Adrenal gland (tissue), 5 donors: ENCODE measurements around the gene ZDHHC24.

Experiments
- POLR2A ChIP-seq, 2 donors: fragments of 450-650 bp; IDR thresholded peaks; one replicate each; pipeline ENCODE4 v1.6.1; 2017; ENCODE audit warnings: antibody characterized with exemption in 2 of 2, mild to moderate bottlenecking in 2 of 2, moderate library complexity in 1 of 2
- TF ChIP-seq, protein P1 (sequence below), 6 experiments: fragments of 450-650 bp in 4 of 6; fragments of 200-600 bp in 2 of 6; sonication (generic) in 1 of 6; IDR thresholded peaks; 1 replicate in 5 of 6; 2 replicates in 1 of 6; pipeline versions ENCODE4 v1.5.1 to v1.8.0; 2016 to 2021; ENCODE audit warnings: antibody characterized with exemption in 6 of 6, mild to moderate bottlenecking in 2 of 6, moderate library complexity in 1 of 6
- donor health status: DM: no; HTN: no; CAD: no.

DNA sequence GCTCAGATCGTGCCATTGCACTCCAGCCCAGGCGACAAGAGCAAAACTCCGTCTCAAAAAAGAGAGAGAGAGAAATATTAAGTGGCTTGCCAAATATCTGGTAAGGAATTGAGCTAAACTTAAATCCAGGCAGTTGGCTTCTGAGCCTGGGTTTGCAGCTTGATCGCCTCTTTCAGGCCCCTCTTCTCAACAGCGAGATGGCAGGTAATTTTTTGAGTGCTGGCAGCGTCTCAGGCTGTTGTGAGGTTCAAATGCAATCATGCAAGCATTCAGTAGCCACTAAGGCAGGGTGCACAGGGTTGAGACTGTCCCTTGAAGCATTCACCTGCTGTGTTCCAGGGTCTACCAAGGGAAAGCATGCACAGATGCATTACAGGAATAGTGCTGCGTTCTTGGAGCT is 23.2 kb upstream of the ZDHHC24 start:
- no peak for TF ChIP-seq POLR2A (IDR thresholded peaks at IDR 0.05)
- TF ChIP-seq, protein P1, sequence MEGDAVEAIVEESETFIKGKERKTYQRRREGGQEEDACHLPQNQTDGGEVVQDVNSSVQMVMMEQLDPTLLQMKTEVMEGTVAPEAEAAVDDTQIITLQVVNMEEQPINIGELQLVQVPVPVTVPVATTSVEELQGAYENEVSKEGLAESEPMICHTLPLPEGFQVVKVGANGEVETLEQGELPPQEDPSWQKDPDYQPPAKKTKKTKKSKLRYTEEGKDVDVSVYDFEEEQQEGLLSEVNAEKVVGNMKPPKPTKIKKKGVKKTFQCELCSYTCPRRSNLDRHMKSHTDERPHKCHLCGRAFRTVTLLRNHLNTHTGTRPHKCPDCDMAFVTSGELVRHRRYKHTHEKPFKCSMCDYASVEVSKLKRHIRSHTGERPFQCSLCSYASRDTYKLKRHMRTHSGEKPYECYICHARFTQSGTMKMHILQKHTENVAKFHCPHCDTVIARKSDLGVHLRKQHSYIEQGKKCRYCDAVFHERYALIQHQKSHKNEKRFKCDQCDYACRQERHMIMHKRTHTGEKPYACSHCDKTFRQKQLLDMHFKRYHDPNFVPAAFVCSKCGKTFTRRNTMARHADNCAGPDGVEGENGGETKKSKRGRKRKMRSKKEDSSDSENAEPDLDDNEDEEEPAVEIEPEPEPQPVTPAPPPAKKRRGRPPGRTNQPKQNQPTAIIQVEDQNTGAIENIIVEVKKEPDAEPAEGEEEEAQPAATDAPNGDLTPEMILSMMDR (IDR thresholded peaks at IDR 0.05), result no peak
